Activated CD4-positive, alpha-beta memory T cell treated with anti-CD3 and anti-CD28 coated beads for 36 hours (primary cell): ENCODE data around the gene TMEM187. TPM values are rescaled to one million over a fixed set of nuclear protein-coding genes. Genes with fewer than 3 reads are reported as not detected.

Experiments used
- CTCF ChIA-PET: fragments of 350-600 bp; sonication (Branson Sonifier 250); formaldehyde crosslinking; loops from one replicate; lab custom pipeline; 2021; ENCODE audit warnings: antibody characterized with exemption, inconsistent platforms; lab: Charles Lee
- POLR2A ChIA-PET: fragments of 350-600 bp; sonication (Branson Sonifier 250); formaldehyde crosslinking; loops from one replicate; lab custom pipeline; 2021; ENCODE audit warnings: antibody characterized with exemption; lab: Charles Lee
- DNase-seq: peaks from one replicate; pipeline ENCODE4 v3.0.0-alpha.2; 2020
- H3K27ac Mint-ChIP-seq: one replicate; pipeline ENCODE4 v1.8.0; 2021; ENCODE audit warnings: mixed read lengths
- H3K27me3 Mint-ChIP-seq: one replicate; pipeline ENCODE4 v1.8.0; 2021; ENCODE audit warnings: mixed read lengths
- H3K36me3 Mint-ChIP-seq: one replicate; pipeline ENCODE4 v1.8.0; 2021; ENCODE audit warnings: mixed read lengths
- H3K4me1 Mint-ChIP-seq: one replicate; pipeline ENCODE4 v1.8.0; 2021; ENCODE audit warnings: low read depth, mixed read lengths
- H3K4me3 Mint-ChIP-seq: one replicate; pipeline ENCODE4 v1.8.0; 2021; ENCODE audit warnings: mild to moderate bottlenecking, mixed read lengths
- H3K9me3 Mint-ChIP-seq: one replicate; pipeline ENCODE4 v1.8.0; 2021; ENCODE audit warnings: mixed read lengths
- intact Hi-C: fragments of 100-400 bp; cut with micrococcal nuclease; formaldehyde crosslinking; loops from one replicate; pipeline ENCODE4 v1.15.1; 2023
- total RNA-seq, 2 experiments: library from RNA; stranded (reverse); gene quantifications; one replicate each; pipeline ENCODE4 v1.2.3, GENCODE V29; 2021

Gene TMEM187
- total RNA-seq, 2 experiments from 2014 or later = 8.6 to 9.1 TPM

GRCh38 chrX:153934762-153935325 lies 37.7 kb upstream of the TMEM187 start, which contains the start of gene NAA10:
TSS of gene NAA10 (minus strand) at chrX:153935037. CDS start at chrX:153934904, 133 bp downstream.
- no peaks in the 10 kb centered on the region for H3K27me3 Mint-ChIP-seq
- peak within 1 kb of the TSS; percentile 88 for H3K4me3 Mint-ChIP-seq
- H3K4me1 Mint-ChIP-seq = peaks cover 32% of the 10 kb centered on the region
- ChIA-PET CTCF (interaction anchor here (1.3 to 13.4 kb wide), 3 partner anchors 10 to 12 kb away, joined by 3 to 93 read pairs (median 11); partner anchors contain the start of genes ARHGAP4 and RENBP), POLR2A (interaction anchor here (2.0 kb wide), 1 partner anchor 10 kb away, joined by 7 read pairs; the partner anchor contains the start of gene ARHGAP4)
- H3K27ac Mint-ChIP-seq = peak within 1 kb of the TSS; percentile 74
- intact Hi-C loops = loop anchor here (1.0 to 10.0 kb wide), 2 partner anchors 12 to 460 kb away; partner anchors contain the start of gene HAUS7
- peaks cover 7% of the 10 kb centered on the region for H3K36me3 Mint-ChIP-seq
- peak; percentile 73 for DNase-seq
- H3K9me3 Mint-ChIP-seq = no peaks in the 10 kb centered on the region

- Mint-ChIP-seq H3K27me3 (no peaks in the 10 kb centered on the region), H3K27ac (peak overlapping the region; percentile 20), H3K9me3 (no peaks in the 10 kb centered on the region), H3K36me3 (peaks cover 7% of the 10 kb centered on the region), H3K4me3 (peak overlapping the region; percentile 66), H3K4me1 (peaks cover 31% of the 10 kb centered on the region)
- DNase-seq = no peak
- ChIA-PET POLR2A (interaction anchor here (1.0 to 2.0 kb wide), 2 partner anchors 10 to 12 kb away, joined by 3 to 7 read pairs; partner anchors contain the start of gene ARHGAP4), CTCF (interaction anchor here (1.2 to 13.4 kb wide), 3 partner anchors 10 to 12 kb away, joined by 3 to 93 read pairs (median 11); partner anchors contain the start of genes ARHGAP4 and RENBP)
- intact Hi-C loops = loop anchor here (1.0 to 10.0 kb wide), 2 partner anchors 12 to 461 kb away; partner anchors contain the start of gene HAUS7
Measured at GRCh38 chrX:153935326-153935851, 37.2 kb upstream of the TMEM187 start.

DNA sequence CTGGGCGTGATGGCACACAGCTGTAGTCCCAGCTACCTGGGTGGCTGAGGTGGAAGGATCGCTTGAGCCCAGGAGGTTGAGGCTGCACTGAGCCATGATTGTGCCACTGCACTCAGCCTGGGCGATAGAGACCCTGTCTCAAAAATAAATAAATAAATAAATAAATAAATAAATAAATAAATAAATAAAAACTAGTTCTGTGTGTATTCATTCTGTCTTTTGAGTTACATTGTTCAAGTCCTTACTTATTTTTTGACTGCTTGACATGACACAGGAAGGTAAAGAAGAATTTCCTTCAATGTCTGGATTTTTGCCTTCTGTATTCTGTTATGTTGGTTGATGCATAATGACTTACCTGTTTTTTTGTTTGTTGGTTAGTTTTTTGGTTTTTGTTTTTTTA lies 35.5 kb upstream of the TMEM187 start:
- POLR2A ChIA-PET = no interaction called here
- Mint-ChIP-seq H3K27me3 (no peaks in the 10 kb centered on the region), H3K4me3 (no peak overlapping the region), H3K27ac (no peak overlapping the region), H3K4me1 (peaks cover 24% of the 10 kb centered on the region), H3K36me3 (peaks cover 4% of the 10 kb centered on the region), H3K9me3 (no peaks in the 10 kb centered on the region)
- no peak for DNase-seq
- CTCF ChIA-PET = interaction anchor here (2.1 to 13.4 kb wide), 2 partner anchors 10 to 32 kb away, joined by 6 to 93 read pairs; partner anchors contain the start of gene RENBP
- intact Hi-C loops = loop anchor here (10.0 kb wide), 1 partner anchor 462 kb away; the partner anchor contains the start of gene HAUS7

DNA sequence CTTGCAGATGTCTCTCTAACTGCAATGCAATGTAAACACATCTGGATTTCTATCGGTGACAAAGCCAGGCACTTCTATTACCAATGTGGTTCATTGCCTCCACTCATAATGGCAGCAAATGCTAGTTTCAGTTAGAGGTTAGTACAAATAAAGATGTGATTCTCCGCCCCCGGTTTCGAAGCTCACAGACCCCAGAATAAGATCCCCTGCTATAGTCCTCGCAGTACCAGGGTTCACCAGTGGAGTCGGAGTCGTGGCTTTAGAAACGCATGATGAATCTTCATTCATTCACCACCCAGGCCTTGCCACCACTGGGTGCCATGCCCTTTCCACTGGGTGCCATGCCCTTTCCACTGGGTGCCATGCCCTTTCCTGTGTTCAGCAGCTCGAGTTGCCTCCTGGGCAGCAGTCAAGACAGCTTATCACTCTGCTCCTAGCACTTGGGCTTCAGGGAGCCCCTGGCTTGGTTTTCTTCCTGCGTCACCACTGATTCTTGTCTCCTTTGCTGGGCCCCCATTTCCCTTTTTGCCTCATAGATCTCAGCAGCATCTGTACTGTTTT lies 34.2 kb upstream of the TMEM187 start:
- POLR2A ChIA-PET = no interaction called here

GRCh38 chrX:153939573-153939972 lies 33.0 kb upstream of the TMEM187 start:
- POLR2A ChIA-PET = interaction anchor here (0.9 kb wide), 1 partner anchor 12 kb away, joined by 3 read pairs; no protein-coding TSS in a partner anchor
- Mint-ChIP-seq H3K9me3 (no peaks in the 10 kb centered on the region), H3K27ac (no peak overlapping the region), H3K4me1 (peaks cover 20% of the 10 kb centered on the region), H3K4me3 (no peak overlapping the region), H3K27me3 (no peaks in the 10 kb centered on the region), H3K36me3 (no peaks in the 10 kb centered on the region)
- CTCF ChIA-PET = no interaction called here
- no peak for DNase-seq
- intact Hi-C loops = loop anchor here (10.0 kb wide), 1 partner anchor 465 kb away; the partner anchor contains the start of gene HAUS7

More for the DNA sequence above, 34.2 kb upstream of the TMEM187 start:
- H3K27ac Mint-ChIP-seq = no peak overlapping the region
- H3K36me3 Mint-ChIP-seq = peaks cover 4% of the 10 kb centered on the region
- no peak overlapping the region for H3K4me3 Mint-ChIP-seq
- H3K27me3 Mint-ChIP-seq = no peaks in the 10 kb centered on the region
- no peak for DNase-seq
- no peaks in the 10 kb centered on the region for H3K9me3 Mint-ChIP-seq
- H3K4me1 Mint-ChIP-seq = peaks cover 19% of the 10 kb centered on the region
- intact Hi-C loops = loop anchor here (10.0 kb wide), 1 partner anchor 464 kb away; the partner anchor contains the start of gene HAUS7
- CTCF ChIA-PET = interaction anchor here (1.0 to 2.1 kb wide), 2 partner anchors 9 to 30 kb away, joined by 5 to 6 read pairs; no protein-coding TSS in a partner anchor

GRCh38 chrX:153941336-153942252 lies 31.0 kb upstream of the TMEM187 start:
- H3K9me3 Mint-ChIP-seq = no peaks in the 10 kb centered on the region

DNA sequence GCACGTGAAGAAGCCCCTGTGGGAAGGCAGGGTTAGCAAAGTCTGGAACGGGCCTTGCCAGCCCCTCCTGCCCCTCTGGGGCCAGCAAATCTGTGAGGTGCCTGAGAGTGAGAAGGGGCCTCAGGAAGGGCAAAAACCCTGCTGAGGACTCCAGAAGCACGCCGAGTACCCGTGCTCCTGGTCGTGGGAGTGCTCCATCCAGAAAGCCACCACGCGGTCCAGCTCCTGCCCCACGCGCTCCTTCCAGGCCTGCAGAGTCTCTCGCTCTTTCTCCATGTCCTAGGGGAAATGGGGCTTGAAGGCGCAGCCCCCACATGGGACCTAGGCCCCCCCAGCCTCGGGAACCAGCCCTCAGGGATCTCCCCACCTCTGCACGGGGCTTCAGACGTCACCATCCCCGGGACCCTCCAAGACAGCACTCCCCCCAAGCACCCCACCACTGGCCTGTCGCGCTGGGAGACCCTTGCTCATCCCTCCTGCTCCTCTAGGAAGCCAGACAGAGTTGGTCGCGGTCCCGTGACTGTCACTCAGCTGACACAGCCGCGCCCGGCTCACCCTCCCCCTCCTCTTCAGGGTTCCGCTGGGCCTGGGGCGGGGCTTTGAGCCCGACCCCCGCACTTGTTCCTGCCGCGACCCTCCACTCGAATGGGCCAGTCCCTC lies 28.3 kb upstream of the TMEM187 start, which contains the start of gene RENBP:
Gene RENBP (minus strand): TSS at position 504 of the 660 bp plus-strand sequence. CDS start 33 bp downstream, at position 471.
- Mint-ChIP-seq H3K9me3 (no peaks in the 10 kb centered on the region), H3K36me3 (peaks cover 2% of the 10 kb centered on the region), H3K4me3 (peak within 1 kb of the TSS; percentile 75), H3K4me1 (peaks cover 11% of the 10 kb centered on the region), H3K27me3 (no peaks in the 10 kb centered on the region), H3K27ac (peak within 1 kb of the TSS; percentile 69)
- peak; percentile 62 for DNase-seq
- ChIA-PET POLR2A (interaction anchor here (0.5 to 3.9 kb wide), 3 partner anchors 16 to 189 kb away, joined by 3 to 21 read pairs (median 4); partner anchors contain the start of gene ARHGAP4), CTCF (interaction anchor here (5.5 kb wide), 1 partner anchor 13 kb away, joined by 93 read pairs; the partner anchor contains the start of genes ARHGAP4 and NAA10)
- intact Hi-C loops = no loop called here

More at GRCh38 chrX:153941336-153942252, 31.0 kb upstream of the TMEM187 start:
- ChIA-PET POLR2A (no interaction called here), CTCF (no interaction called here)
- Mint-ChIP-seq H3K27ac (no peak overlapping the region), H3K27me3 (no peaks in the 10 kb centered on the region), H3K36me3 (no peaks in the 10 kb centered on the region), H3K4me1 (peaks cover 14% of the 10 kb centered on the region), H3K4me3 (no peak overlapping the region)
- DNase-seq = no peak
- intact Hi-C loops = no loop called here

DNA sequence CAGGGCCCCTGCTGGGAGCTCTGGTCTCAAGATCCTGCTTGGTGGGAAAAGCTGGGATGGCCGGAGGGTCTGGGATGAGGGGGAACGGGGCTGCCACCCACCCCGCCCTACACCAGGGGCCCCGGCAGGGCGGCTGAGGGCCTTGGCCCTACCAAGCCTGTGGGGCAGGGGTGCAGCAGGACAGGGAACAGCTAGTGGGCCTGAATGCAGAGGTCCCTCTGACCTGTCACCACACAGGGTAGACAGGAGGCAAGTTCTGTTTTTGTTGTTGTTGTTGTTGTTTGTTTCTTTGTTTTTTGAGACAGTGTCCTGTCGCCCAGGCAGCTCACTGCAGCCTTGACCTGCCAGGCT lies 27.8 kb upstream of the TMEM187 start:
- intact Hi-C loops = no loop called here
- Mint-ChIP-seq H3K4me3 (peak overlapping the region; percentile 75), H3K9me3 (no peaks in the 10 kb centered on the region), H3K27me3 (no peaks in the 10 kb centered on the region), H3K4me1 (peaks cover 11% of the 10 kb centered on the region), H3K27ac (no peak overlapping the region), H3K36me3 (peaks cover 2% of the 10 kb centered on the region)
- no peak for DNase-seq
- POLR2A ChIA-PET = interaction anchor here (0.5 to 3.9 kb wide), 3 partner anchors 16 to 190 kb away, joined by 3 to 21 read pairs (median 4); partner anchors contain the start of gene ARHGAP4
- CTCF ChIA-PET = interaction anchor here (0.6 to 5.5 kb wide), 4 partner anchors 14 to 592 kb away, joined by 3 to 93 read pairs (median 4); partner anchors contain the start of genes ARHGAP4 and NAA10

GRCh38 chrX:153945956-153946943 lies 26.3 kb upstream of the TMEM187 start:
- ChIA-PET POLR2A (interaction anchor here (1.0 to 3.9 kb wide), 2 partner anchors 21 to 181 kb away, joined by 3 to 21 read pairs; partner anchors contain the start of gene ARHGAP4), CTCF (interaction anchor here (0.7 to 5.5 kb wide), 19 partner anchors 8 to 219 kb away, joined by 3 to 93 read pairs (median 4); partner anchors contain the start of genes ARHGAP4, NAA10 and PLXNB3)
- H3K36me3 Mint-ChIP-seq = peaks cover 11% of the 10 kb centered on the region
- peaks cover 9% of the 10 kb centered on the region for H3K4me1 Mint-ChIP-seq
- H3K27ac Mint-ChIP-seq = no peak overlapping the region
- intact Hi-C loops = loop anchor here (2.0 kb wide), 2 partner anchors 21 kb away; no protein-coding TSS in a partner anchor
- no peaks in the 10 kb centered on the region for H3K9me3 Mint-ChIP-seq
- H3K4me3 Mint-ChIP-seq = no peak overlapping the region
- no peak for DNase-seq
- no peaks in the 10 kb centered on the region for H3K27me3 Mint-ChIP-seq
